Measurements from ENCODE around the gene TMEM273.

GRCh38 chr10:49158915-49159314, 29.3 kb downstream of the TMEM273 start:
- TF ChIP-seq, protein P1, sequence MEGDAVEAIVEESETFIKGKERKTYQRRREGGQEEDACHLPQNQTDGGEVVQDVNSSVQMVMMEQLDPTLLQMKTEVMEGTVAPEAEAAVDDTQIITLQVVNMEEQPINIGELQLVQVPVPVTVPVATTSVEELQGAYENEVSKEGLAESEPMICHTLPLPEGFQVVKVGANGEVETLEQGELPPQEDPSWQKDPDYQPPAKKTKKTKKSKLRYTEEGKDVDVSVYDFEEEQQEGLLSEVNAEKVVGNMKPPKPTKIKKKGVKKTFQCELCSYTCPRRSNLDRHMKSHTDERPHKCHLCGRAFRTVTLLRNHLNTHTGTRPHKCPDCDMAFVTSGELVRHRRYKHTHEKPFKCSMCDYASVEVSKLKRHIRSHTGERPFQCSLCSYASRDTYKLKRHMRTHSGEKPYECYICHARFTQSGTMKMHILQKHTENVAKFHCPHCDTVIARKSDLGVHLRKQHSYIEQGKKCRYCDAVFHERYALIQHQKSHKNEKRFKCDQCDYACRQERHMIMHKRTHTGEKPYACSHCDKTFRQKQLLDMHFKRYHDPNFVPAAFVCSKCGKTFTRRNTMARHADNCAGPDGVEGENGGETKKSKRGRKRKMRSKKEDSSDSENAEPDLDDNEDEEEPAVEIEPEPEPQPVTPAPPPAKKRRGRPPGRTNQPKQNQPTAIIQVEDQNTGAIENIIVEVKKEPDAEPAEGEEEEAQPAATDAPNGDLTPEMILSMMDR (IDR thresholded peaks at IDR 0.05), result no peak
- no peak for TF ChIP-seq POLR2A (IDR thresholded peaks at IDR 0.05)
